Upper lobe of left lung (tissue), 6 donors: Measurements from ENCODE around the gene FCSK. TPM values are rescaled to one million over a fixed set of nuclear protein-coding genes. Genes with fewer than 3 reads are reported as not detected.
"Not testable (repeated sequence)": the region's sequence is repeated elsewhere in the genome, so short reads cannot be mapped to it uniquely, and the experiment has no call there.

ENCODE experiments used
- ATAC-seq, 2 donors: fragments of 200-7000 bp; cut with Tn5 transposase; one replicate each; pipeline ENCODE4 v1.9.1; 2022; ENCODE audit warnings: mild to moderate bottlenecking in 2 of 2, moderate library complexity in 2 of 2; ENCODE audit not compliant: low FRiP score in 2 of 2
- DNase-seq, 2 donors: peaks; one replicate each; pipeline ENCODE4 v3.0.0-alpha.2; 2019 to 2020
- H3K27ac ChIP-seq, 4 donors: fragments of 200-600 bp; sonication (generic); one replicate each; pipeline ENCODE4 v1.5.1; 2016 to 2019
- H3K27me3 ChIP-seq, 4 donors: fragments of 200-600 bp; sonication (generic); one replicate each; pipeline ENCODE4 v1.5.1; 2017 to 2019
- H3K36me3 ChIP-seq, 4 donors: fragments of 200-600 bp; sonication (generic); one replicate each; pipeline ENCODE4 v1.5.1; 2016 to 2019
- H3K4me1 ChIP-seq, 4 donors: fragments of 200-600 bp; sonication (generic); one replicate each; pipeline ENCODE4 v1.5.1; 2018 to 2019
- H3K4me3 ChIP-seq, 4 donors: fragments of 200-600 bp; sonication (generic); one replicate each; pipeline ENCODE4 v1.5.1; 2017 to 2019; ENCODE audit warnings: mild to moderate bottlenecking in 2 of 4, moderate library complexity in 1 of 4
- H3K9me3 ChIP-seq, 4 donors: fragments of 200-600 bp; sonication (generic); one replicate each; pipeline ENCODE4 v1.5.1; 2018 to 2019
- EP300 ChIP-seq, 4 donors: sonication (generic); formaldehyde crosslinking; IDR thresholded peaks; one replicate each; pipeline ENCODE4 v1.5.1; 2017; ENCODE audit warnings: antibody characterized with exemption in 4 of 4, control low read depth in 2 of 4
- POLR2A ChIP-seq, 4 donors: fragments of 450-650 bp; IDR thresholded peaks; one replicate each; pipeline ENCODE4 v1.5.1; 2016 to 2017; ENCODE audit warnings: antibody characterized with exemption in 4 of 4, mild to moderate bottlenecking in 2 of 4
- POLR2AphosphoS5 ChIP-seq, 2 donors: sonication (generic); formaldehyde crosslinking; IDR thresholded peaks; one replicate each; pipeline ENCODE4 v1.5.1; 2017; ENCODE audit warnings: antibody characterized with exemption in 2 of 2
- WGBS, 2 donors: methylation state at CpG; one replicate each; pipeline ENCODE4 v1.1.5; 2017 to 2018; 5-methylcytosine and 5-hydroxymethylcytosine counted together
- total RNA-seq, 6 donors: library from RNA; depleted of rRNA in 4 of 6; stranded (reverse); fragments of >200 nt in 4 of 6; gene quantifications; one replicate each; pipeline versions ENCODE4 v1.1.0 to v1.2.1, GENCODE V29; 2016 to 2021
- TF ChIP-seq, protein P1 (sequence below), 6 experiments: fragments of 450-650 bp in 4 of 6; fragments of 200-600 bp in 2 of 6; sonication (generic) in 2 of 6; IDR thresholded peaks; one replicate each; pipeline ENCODE4 v1.5.1; 2016 to 2019; ENCODE audit warnings: antibody characterized with exemption in 6 of 6
- donor health status: DM: no; HTN: no; CAD: no; lungs with moderate emphysema.
- donor health status: DM: no; HTN: yes; CAD: no; lungs with severe emphysema.

Gene FCSK
- 10 to 100 TPM; 16.0 to 51.3 (median 24.5) TPM for total RNA-seq

DNA sequence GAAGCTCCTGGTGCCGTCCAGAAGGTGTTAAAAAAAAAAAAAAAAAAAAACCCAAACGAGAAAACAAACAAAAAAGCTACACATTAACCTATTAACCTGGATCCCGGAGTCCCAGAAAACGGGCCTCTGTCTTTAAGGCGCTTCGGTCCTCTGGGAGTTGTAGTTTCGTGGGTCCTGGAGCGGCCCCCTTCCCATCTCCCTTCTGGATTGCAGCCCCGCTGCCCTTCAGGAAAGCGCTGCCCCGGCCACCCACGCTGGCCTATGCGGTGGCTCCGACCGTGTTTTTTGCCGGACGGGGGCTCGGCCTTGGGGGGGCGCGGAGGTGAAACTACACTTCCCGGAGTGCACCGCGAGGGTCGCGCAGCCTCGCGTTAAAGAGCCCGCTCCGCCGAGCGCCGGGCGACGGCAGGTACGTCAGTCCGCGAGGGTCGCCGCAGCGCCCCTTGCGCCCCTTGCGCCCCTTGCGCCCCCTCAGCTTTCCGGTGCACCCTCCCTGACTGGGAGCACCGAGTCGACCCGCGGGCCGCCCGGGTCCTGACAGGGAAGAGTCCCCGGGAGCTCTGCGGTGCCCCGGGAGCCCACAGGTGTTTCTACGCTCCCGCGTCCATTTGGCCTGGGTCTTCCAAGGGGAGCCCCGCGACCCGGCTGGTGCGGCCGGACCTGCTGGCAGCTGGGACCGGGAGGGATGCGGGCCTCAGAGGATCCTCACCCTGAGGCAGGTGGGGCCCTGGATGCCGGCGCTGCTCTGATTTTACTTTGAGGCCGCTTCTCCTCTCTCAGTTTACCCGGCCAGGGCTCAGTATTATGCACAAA is at the start of gene FCSK:
Gene FCSK (plus strand): TSS at position 374 of the 813 bp plus-strand sequence. CDS start 8,596 bp downstream, outside the sequence.
- peak; percentile 90 to 96 for ATAC-seq
- peak; percentile 65 to 94 for DNase-seq
- 0% methylated on average over 18 to 60 of the region's 67 CpGs for WGBS, 2 donors

DNA sequence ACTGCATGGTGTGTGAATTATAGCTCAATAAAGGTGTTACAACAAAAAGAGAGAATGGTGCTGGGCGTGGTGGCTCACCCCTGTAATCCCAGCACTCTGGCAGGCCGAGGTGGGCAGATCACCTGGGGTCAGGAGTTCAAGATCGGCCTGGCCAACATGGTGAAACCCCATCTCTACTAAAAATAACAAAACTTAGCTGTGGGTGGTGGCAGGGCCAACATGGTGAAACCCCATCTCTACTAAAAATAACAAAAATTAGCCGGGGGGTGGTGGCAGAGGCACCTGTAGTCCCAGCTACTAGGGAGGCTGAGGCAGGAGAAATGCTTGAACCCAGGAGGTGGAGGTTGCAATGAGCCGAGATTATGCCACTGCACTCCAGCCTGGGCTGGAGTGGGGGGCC is 48.3 kb upstream of the FCSK start:
- ATAC-seq, H3K27me3 ChIP-seq, H3K9me3 ChIP-seq, H3K36me3 ChIP-seq, DNase-seq, H3K4me3 ChIP-seq, H3K27ac ChIP-seq: not testable (repeated sequence)
- WGBS, 2 donors = 89 to 91% methylated on average over 5 of the region's 5 CpGs
- H3K4me1 ChIP-seq = peaks cover 9 to 21% (median 14%) of the 10 kb centered on the region in 4 donors

More for the DNA sequence above, at the start of gene FCSK:
- Histone ChIP-seq H3K9me3 (no peaks in the 10 kb centered on the region), H3K4me3 (peak within 1 kb of the TSS; percentile 83 to 99 (median 89)), H3K27me3 (no peaks in the 10 kb centered on the region), H3K4me1 (peaks cover 6 to 22% (median 13%) of the 10 kb centered on the region in 4 donors), H3K27ac (peak within 1 kb of the TSS; percentile 91 to 100 (median 97)), H3K36me3 (no peaks in the 10 kb centered on the region)
- TF ChIP-seq, protein P1, sequence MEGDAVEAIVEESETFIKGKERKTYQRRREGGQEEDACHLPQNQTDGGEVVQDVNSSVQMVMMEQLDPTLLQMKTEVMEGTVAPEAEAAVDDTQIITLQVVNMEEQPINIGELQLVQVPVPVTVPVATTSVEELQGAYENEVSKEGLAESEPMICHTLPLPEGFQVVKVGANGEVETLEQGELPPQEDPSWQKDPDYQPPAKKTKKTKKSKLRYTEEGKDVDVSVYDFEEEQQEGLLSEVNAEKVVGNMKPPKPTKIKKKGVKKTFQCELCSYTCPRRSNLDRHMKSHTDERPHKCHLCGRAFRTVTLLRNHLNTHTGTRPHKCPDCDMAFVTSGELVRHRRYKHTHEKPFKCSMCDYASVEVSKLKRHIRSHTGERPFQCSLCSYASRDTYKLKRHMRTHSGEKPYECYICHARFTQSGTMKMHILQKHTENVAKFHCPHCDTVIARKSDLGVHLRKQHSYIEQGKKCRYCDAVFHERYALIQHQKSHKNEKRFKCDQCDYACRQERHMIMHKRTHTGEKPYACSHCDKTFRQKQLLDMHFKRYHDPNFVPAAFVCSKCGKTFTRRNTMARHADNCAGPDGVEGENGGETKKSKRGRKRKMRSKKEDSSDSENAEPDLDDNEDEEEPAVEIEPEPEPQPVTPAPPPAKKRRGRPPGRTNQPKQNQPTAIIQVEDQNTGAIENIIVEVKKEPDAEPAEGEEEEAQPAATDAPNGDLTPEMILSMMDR (IDR thresholded peaks at IDR 0.05) = peak in 3 of 6 experiments; percentile 7 to 35 (median 23)
- TF ChIP-seq EP300 (IDR thresholded peaks at IDR 0.05) (no peak), POLR2A (IDR thresholded peaks at IDR 0.05) (peak in 1 of 4 donors; percentile 64), POLR2AphosphoS5 (IDR thresholded peaks at IDR 0.05) (peak; percentile 19 to 57)

DNA sequence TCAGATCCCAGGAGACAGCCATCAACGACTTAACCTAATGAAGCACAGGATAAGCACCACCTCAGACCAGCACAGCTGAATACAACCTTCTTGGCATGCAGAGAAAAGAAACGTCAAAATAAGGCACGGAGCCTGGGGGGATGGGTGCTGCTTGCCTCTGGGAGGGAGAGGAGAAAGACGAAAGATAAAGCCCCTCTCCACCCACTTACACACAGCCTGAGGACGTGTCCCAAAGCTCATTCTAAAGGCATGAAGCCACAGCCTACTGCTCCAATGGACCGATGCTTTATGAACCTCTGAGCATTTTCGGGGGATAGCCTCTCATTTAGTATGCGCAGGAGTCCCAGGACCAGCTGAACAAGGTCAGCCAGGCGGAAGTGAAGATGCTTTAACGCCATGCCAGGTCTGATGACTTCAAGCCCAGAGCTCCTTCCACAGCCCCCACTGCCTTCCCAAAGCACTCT is 46.6 kb upstream of the FCSK start:
- 83% methylated on average over 10 of the region's 10 CpGs for WGBS, 2 donors
- no peak for ATAC-seq
- DNase-seq = no peak
- H3K27ac ChIP-seq = peak overlapping the region in 1 of 4 donors; percentile 4
- no peaks in the 10 kb centered on the region for H3K27me3 ChIP-seq
- TF ChIP-seq POLR2A (IDR thresholded peaks at IDR 0.05) (no peak), EP300 (IDR thresholded peaks at IDR 0.05) (no peak), POLR2AphosphoS5 (IDR thresholded peaks at IDR 0.05) (no peak)
- TF ChIP-seq, protein P1 (IDR thresholded peaks at IDR 0.05) = no peak
- peaks cover 8 to 21% (median 14%) of the 10 kb centered on the region in 4 donors for H3K4me1 ChIP-seq
- H3K9me3 ChIP-seq = no peaks in the 10 kb centered on the region
- no peak overlapping the region for H3K4me3 ChIP-seq
- peaks cover 0 to 12% (median 0%) of the 10 kb centered on the region in 4 donors for H3K36me3 ChIP-seq

DNA sequence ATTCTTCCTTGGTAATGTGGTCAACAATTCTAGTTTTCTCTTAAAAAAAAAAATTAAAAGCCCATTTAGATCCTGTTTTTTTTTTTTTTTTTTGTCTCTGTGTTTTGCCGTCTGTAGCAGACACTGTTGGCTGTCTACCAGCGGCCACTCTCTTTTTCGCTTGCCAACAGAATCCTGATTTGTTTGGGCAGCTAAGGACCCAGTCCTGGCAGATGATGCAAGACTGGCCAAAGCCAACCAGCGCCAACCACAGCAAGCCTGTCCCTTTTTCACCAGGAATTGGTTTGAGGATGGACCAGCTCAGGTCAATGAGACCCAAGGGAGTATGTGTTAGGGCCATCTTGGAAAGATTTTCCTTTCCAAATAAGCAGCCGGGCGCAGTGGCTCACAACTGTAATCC is 43.7 kb upstream of the FCSK start:
- H3K9me3 ChIP-seq = no peaks in the 10 kb centered on the region
- no peaks in the 10 kb centered on the region for H3K27me3 ChIP-seq
- H3K4me3 ChIP-seq = no peak overlapping the region
- DNase-seq (no peak), ATAC-seq (no peak)
- H3K27ac ChIP-seq = no peak overlapping the region
- peaks cover 0 to 12% (median 0%) of the 10 kb centered on the region in 4 donors for H3K36me3 ChIP-seq
- peaks cover 0 to 5% (median 1%) of the 10 kb centered on the region in 4 donors for H3K4me1 ChIP-seq
- 87 to 91% methylated on average over 6 of the region's 6 CpGs for WGBS, 2 donors
- no peak for TF ChIP-seq POLR2AphosphoS5 (IDR thresholded peaks at IDR 0.05)
- TF ChIP-seq POLR2A (IDR thresholded peaks at IDR 0.05) = no peak
- no peak for TF ChIP-seq EP300 (IDR thresholded peaks at IDR 0.05)
- TF ChIP-seq, protein P1 (IDR thresholded peaks at IDR 0.05) = no peak

DNA sequence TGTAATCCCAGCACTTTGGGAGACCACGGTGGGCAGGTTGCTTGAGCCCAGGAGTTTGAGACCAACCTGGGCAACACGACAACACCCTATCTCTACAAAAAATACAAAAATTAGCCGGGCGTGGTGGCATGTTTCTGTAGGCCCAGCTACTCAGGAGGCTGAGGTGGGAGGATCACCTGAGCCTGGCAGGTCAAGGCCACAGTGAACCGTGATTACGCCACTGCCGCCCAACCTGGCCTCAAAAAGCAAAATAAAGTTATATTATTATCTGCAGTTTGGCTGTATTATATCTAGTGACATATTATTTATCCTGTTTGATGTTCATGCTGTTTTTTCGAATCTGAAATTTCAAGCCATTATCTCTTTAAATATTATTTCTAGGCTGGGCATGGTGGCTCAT is 42.0 kb upstream of the FCSK start:
- no peak for ATAC-seq
- Histone ChIP-seq H3K4me3 (no peak overlapping the region), H3K4me1 (peaks cover 2 to 9% (median 5%) of the 10 kb centered on the region in 4 donors), H3K36me3 (peaks cover 0 to 12% (median 0%) of the 10 kb centered on the region in 4 donors), H3K27me3 (no peaks in the 10 kb centered on the region), H3K27ac (no peak overlapping the region), H3K9me3 (no peaks in the 10 kb centered on the region)
- no peak for DNase-seq
- TF ChIP-seq EP300 (IDR thresholded peaks at IDR 0.05) = no peak
- TF ChIP-seq POLR2A (IDR thresholded peaks at IDR 0.05) = no peak
- TF ChIP-seq, protein P1 (IDR thresholded peaks at IDR 0.05) = no peak
- no peak for TF ChIP-seq POLR2AphosphoS5 (IDR thresholded peaks at IDR 0.05)
- WGBS, 2 donors = 94 to 95% methylated on average over 8 of the region's 8 CpGs

DNA sequence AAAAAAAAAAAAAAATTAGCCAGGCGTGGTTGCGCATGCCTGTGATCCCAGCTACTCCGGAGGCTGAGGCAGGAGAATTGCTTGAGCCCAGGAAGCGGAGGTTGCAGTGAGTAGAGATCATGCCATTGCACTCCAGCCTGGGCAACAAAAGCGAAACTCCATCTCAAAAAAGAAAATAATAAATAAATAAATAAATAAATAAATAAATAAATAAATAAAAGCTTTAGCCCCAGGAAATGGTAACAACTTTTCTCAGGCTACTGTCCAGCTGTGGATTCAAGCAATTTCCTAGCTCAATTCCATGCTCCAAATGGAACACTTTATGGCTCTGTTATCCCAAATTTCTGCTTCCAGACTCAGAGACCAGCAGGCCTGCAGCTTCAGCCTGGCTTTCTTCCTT is 40.8 kb upstream of the FCSK start:
- not testable (repeated sequence) for H3K27me3 ChIP-seq, ATAC-seq, H3K27ac ChIP-seq, DNase-seq, H3K9me3 ChIP-seq, H3K4me3 ChIP-seq
- 97 to 98% methylated on average over 5 of the region's 5 CpGs for WGBS, 2 donors
- Histone ChIP-seq H3K4me1 (peaks cover 4 to 15% (median 11%) of the 10 kb centered on the region in 4 donors), H3K36me3 (peaks cover 0 to 12% (median 0%) of the 10 kb centered on the region in 4 donors)
